HG03432 (cell line): ENCODE measurements around the gene NPSR1.
A peak's percentile ranks its signal among the peaks of the same experiment; 100 is the strongest.
"Not testable (repeated sequence)": the region's sequence is repeated elsewhere in the genome, so short reads cannot be mapped to it uniquely, and the experiment has no call there.

Experiments
- ATAC-seq: cut with Tn5 transposase; IDR thresholded peaks from one replicate; pipeline ENCODE4 v1.9.1; 2021; ENCODE audit warnings: mild to moderate bottlenecking, moderate library complexity; ENCODE audit not compliant: unreplicated experiment

NPSR1 gene

DNA sequence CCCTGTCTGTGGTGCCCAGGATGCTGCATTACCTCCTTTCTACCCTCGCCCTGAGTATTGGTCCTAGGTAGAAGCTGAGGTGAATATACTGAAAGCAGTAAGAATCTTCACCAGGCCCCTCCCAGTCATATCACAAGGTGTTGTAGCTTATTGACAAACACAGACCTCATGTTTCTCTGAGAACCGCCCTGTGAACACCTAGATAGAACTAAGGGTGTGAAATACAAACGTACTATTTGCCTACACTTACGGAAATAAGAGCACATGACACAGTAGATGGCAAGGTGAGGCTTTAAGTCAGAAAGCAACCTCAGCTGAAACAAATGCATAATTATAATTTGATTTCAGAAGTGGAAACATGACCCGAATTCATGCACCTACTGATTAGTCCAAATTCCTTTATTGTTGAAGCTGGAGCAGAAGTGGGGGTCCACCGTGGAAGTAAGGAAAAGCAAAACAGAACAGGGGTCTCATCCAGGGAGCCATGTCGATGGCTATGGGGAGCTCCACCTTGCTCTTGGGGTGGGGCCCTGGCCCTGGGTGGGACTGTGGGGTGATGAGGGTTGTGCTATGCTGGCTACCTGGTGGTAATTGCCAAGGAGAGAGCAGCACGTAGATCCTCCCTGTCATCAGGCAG is at the start of gene NPSR1:
TSS of gene NPSR1 (plus strand) at position 587 of the 637 bp plus-strand sequence. CDS start 195 bp downstream, outside the sequence.
- ATAC-seq, result no peak

GRCh38 chr7:34612661-34613060 is 45.4 kb upstream of the NPSR1 start:
- ATAC-seq, result no peak

DNA sequence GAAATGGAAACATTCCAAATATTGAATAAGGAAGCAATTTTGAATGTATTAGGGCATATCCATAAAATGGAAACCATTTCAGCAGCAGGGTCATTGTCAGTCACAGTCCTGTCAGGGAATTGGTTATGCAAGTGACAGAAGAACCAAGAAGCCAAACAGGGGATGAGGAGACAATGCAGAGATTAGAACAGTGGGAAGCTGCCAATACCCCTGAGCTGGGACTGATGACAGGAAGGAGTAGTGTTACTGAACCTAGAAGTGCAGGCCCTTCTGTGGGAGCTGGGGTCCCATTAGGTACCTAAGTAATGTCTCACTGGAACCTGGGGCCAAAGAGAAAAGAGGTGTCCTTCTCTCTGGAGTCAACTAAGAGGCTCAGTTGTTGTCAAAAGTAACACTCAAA is 37.6 kb upstream of the NPSR1 start:
- no peak for ATAC-seq

- ATAC-seq, result no peak
These were observed 35.8 kb upstream of the NPSR1 start for GRCh38 chr7:34622182-34622581.

DNA sequence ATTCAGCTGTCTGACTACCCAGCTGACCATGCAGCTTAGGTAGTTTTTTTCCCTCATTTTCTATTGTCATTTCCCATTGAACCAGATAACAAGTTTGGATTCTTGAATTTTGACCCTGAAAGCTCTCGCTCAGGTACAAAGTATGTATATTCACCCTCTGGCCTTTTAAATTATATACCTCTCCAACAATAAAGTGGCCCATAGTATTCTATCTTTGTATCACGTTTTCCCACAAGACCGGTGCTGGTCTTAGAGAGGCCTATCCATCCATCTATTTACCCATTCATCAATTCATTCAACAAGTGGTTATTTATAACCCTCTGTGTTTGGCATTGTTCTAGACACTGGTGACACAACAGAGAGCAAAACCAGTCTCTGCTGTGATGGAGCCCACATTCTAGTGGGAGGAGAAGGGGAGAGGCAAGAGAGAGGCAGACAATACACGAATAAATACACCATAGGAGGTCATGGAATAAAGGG is 35.2 kb upstream of the NPSR1 start:
- no peak for ATAC-seq

GRCh38 chr7:34628618-34629017 is 29.4 kb upstream of the NPSR1 start:
- ATAC-seq, result not testable (repeated sequence)

DNA sequence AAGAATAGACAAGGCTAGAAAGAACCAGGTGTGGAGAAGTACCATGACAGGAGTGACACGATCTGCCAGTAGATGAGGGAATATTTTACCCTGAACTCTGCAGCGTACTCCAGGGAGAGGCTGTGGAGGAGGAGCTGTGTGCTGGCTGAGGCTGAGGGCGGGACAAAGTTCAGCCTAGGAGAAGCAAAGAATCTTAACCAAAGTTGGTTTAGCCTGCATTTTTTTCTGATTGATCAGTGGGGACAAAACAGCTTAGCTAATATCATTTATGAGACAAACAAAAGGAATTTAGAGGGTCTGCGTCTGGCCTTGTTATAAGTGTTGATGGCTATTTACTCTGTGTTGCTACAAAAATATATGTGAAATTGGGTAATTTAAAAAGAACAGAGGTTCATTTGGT is 5.2 kb upstream of the NPSR1 start:
- ATAC-seq, result no peak

DNA sequence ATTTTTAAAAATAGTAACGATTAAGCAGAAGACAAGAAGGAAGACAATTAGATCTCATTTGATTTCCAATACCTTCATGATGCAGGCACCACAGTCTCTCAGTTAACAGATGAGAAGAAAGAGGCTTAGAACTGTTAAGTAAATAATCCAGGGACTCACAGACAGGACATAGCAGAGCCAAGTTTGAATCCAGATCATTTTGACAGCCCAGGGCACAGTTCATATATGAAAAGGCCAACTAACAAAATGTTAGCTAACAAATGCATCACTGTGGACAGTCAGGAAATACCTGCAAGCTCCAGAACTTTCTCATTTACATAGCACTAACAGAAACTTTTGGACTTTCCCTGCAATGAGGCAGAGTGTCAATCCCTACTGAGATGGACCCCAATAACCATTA is 4.2 kb upstream of the NPSR1 start:
- no peak for ATAC-seq

- no peak for ATAC-seq
These were observed 2.6 kb upstream of the NPSR1 start for GRCh38 chr7:34655384-34655783.

- no peak for ATAC-seq
These were observed 2.0 kb upstream of the NPSR1 start for GRCh38 chr7:34656041-34656440.

GRCh38 chr7:34659472-34660075 is 1.6 kb downstream of the NPSR1 start:
- no peak for ATAC-seq

- no peak for ATAC-seq
These were observed 4.2 kb downstream of the NPSR1 start for GRCh38 chr7:34662058-34662708.

- no peak for ATAC-seq
These were observed 6.7 kb downstream of the NPSR1 start for GRCh38 chr7:34664755-34665154.

- ATAC-seq, result no peak
These were observed 14.4 kb downstream of the NPSR1 start for GRCh38 chr7:34672430-34672829.

DNA sequence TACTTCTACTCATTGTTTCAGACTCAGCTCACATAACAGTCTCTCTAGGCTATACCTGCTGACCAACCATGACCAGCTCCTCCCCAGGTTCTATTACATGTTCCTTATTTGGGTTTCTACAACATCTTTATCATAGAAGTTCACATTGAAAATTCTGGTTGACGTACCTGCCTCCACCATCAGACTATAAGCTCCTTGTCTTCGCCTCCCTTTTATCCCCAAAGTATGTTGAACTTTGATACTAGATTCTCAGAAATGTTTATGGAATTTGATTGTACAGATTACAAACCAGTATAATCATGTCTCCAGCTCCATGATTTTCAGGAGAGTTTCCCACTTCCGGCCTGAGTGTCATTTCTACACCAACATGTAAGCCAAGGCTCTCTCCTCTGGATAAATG is 15.0 kb downstream of the NPSR1 start:
- no peak for ATAC-seq

DNA sequence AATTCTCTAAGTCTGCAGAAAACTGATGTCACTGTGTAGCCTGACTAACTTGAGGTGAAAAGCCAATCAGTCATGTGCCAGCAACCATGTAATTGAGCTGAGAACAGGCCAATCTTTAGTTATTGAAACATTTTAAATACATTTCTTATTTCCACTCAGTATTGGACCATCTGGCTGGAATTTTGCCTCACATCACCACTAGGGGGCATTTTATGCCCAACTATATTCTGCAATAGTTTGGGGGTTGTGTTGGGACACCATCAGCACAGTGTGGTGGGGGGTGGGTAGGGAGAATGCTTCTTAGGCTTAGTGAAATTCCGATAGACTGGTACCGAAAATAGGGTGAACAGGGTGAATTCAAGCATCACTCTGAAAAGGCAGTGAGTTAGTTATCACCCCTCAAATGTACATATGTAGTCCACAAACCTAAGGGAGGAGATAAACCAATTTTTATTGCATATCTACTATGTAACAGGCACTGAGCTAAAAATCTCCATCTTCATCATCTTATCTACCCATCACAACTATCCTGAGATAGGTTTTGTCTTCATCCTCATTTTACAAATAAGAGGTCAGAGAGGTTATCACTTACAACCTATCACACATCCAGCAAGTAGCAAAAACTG is 17.8 kb downstream of the NPSR1 start:
- ATAC-seq, result peak; percentile 84

GRCh38 chr7:34677491-34677890 is 19.5 kb downstream of the NPSR1 start:
- ATAC-seq, result no peak

DNA sequence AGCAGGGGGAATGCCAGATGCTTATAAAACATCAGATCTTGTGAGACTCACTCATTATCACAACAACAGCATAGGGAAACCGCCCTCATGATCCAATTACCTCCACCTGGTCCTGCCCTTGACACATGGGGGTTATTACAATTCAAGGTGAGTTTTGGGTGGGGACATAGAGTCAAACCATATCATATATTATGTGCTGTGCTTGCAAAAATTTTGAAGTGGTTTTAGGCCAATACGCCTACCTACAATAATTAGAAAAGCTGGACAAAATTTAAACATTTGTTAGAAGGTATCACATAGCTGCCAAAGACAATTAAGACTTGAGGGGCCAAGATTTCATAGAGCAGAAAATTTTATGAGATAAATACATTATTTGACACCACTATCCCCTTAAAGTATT is 29.5 kb downstream of the NPSR1 start:
- no peak for ATAC-seq

DNA sequence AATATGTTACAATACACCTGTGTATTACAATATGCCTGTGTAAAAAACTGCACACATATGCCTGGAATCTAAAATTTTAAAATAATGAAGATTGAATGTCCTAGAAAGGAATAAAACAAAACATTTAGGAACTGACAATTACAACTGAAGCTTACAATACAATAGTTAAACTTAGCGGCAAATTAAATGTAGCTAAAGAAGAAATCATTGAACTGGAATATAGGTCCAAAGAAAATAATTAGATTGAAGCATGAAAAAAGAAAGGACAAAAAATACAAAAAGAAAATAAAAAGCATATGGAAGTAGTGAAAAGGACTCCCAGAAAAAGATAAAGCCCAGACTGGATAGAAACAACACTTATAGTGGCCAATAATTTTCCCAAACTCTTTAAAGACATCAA is 38.4 kb downstream of the NPSR1 start:
- no peak for ATAC-seq

- no peak for ATAC-seq
These were observed 51.8 kb downstream of the NPSR1 start for GRCh38 chr7:34709771-34710170.

GRCh38 chr7:34718867-34719266 is 60.8 kb downstream of the NPSR1 start:
- ATAC-seq, result peak; percentile 64

DNA sequence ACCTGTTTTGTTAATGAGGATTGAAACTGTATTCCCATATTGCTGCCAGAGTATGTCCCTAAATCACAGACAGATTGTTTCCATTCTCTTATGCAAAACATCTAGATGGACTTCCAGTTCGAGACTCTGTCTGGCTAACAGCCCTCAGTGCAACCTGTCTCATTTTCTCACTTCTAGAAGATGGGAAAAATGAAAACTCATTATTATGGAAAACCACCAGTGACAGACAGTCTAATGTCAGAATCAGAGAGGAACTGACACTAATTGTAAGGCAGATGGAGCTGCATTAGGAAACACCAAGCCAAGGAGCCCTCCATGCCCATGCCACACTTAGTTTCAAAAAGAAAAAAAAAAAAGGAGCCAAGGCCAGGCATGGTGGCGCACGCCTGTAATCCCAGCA is 61.6 kb downstream of the NPSR1 start:
- no peak for ATAC-seq
